GM10847 (cell line): Measurements from ENCODE around the gene HSPA12A.

ENCODE experiments used
- POLR2A ChIP-seq: IDR thresholded peaks from 2 replicates; pipeline ENCODE4 v1.6.1; 2011; ENCODE audit not compliant: insufficient read length; ENCODE audit errors: extremely low read depth

The HSPA12A gene

DNA sequence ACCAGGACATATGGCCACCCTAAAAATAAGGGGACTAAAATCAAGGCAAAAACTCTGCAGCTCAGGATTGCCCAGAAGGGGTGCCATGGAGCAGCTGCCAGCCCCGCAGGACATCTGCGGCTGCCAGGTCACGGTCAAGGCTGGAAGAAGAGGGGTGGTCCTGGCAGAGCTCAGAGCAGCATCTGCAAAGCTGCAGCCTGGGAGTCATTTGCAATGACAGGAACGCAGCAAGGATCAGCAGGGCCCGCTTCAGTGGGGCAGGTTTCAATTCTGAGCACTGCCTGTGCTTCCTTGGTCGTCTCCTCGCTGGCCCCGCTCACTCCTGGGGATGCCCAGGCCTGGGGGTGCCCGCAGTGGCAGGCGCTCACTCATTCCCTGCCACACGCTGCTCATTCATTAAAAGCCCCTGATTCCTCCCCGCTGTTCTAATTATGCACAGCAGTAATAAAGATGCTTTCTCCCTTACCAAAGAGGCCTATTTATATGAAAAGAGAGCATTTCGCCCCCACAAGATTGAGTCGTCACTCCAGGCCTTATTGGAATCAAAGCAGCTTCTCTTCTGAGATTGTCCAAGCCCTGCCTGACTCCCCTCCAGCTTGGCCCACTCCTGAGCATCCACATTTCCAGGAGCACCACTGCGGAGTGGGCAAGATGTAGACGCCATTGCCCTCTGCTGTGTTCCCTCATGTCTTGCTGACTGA lies 4.6 kb downstream of the HSPA12A start:
- TF ChIP-seq POLR2A = no peak

DNA sequence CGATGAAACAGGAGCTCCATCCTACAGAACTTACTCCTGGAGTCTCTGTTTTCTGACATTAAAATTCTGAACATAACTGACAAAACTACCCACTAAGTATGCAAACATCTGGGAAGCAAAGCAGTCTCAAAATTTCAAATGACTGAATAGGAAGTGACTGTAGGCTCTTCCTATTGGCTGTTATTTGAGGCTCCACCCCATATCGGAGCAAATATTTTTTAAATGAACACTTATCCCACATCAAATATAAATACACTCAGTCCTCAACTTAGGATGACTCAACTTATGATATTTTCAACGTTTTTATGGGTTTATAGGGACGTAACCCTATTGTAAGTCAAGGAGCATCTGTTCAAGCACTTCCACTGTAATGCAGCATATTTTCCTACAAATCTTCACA lies 8.8 kb downstream of the HSPA12A start:
- TF ChIP-seq POLR2A = no peak

- no peak for TF ChIP-seq POLR2A
Observed at GRCh38 chr10:116732573-116732972, 9.8 kb downstream of the HSPA12A start.

DNA sequence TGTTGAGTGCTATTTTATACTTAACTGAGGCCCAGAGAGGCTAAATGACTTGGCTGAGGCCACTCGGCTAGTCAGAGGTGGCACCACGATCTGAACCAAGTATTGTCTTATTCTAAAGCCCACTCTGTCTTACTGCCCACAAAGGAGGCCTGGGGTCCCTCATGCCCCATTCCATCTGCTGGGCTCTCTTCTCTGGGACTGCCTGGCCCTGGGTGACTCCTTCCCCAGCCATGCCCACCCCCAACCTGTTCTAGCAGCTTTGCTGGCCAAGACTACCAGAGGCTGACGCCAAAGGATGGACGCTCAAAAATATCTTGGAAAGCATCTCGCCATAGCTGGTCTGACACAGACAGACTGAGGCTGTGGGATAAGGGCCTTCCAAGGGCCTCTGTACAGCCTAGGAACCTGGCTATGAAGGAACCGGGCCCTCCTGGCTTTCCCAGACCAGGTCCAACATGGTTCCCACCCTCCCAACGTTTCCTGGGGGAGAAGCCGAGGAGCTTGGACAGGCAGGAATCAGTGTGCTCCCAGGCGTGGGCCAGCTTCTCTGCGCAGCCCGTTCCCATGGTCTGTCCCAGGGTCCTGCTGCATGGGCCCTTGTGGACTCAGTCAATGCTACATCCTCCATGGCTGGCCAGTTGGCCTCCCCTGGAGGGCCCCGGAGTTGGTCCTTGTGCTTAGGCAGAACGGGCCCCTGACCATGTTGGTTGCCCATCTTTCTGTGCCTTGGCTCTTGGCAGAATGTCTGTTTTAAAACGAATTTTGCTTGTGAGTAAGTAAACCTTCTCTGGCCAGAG lies 11.7 kb downstream of the HSPA12A start:
- no peak for TF ChIP-seq POLR2A

DNA sequence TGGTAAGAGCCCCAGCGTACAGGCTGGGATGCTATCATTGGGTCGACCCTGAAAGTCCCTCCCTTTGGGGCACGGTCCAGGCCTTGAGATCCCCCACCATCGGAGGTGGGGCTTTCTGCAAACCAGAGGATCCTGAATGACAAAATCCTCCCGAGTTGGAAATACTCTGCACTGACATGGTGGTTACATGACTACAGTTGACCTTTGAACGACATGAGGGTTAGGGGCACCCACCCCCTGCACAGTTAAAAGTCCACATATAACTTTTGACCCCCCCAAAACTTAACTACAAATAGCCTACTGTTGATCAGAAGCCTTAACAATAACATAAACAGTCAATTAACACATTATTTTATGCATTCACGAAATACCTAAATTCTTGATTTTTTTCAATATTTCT lies 13.1 kb downstream of the HSPA12A start:
- no peak for TF ChIP-seq POLR2A

DNA sequence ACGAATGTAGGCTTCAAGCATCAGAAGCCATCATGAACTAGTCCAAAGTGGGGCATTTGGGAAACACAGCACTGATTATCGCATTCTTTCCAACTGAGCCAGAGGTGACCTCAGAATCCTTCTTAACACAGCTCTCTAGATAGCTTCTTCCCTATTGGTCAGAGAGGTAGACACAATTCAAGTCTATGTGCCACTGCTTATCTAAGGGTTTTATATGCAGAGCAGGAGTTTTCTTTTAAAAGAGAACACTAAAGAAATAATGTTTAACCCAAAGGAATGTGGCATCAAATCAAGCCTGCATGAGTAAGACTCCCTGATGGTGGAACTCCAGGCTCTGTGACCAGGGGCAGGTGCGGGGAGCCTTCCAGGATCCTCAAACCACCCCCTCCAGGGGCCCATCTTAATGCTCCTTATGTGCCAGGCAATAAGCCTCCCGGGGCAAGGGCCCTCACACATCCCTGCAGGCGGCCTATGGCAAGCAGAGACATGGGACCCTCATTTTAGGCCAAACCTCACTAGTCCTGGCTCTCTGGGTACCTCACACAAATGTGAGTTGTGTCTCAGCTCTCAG lies 13.8 kb downstream of the HSPA12A start:
- TF ChIP-seq POLR2A = no peak

- TF ChIP-seq POLR2A = no peak
Observed at GRCh38 chr10:116723428-116724281, 18.7 kb downstream of the HSPA12A start.

DNA sequence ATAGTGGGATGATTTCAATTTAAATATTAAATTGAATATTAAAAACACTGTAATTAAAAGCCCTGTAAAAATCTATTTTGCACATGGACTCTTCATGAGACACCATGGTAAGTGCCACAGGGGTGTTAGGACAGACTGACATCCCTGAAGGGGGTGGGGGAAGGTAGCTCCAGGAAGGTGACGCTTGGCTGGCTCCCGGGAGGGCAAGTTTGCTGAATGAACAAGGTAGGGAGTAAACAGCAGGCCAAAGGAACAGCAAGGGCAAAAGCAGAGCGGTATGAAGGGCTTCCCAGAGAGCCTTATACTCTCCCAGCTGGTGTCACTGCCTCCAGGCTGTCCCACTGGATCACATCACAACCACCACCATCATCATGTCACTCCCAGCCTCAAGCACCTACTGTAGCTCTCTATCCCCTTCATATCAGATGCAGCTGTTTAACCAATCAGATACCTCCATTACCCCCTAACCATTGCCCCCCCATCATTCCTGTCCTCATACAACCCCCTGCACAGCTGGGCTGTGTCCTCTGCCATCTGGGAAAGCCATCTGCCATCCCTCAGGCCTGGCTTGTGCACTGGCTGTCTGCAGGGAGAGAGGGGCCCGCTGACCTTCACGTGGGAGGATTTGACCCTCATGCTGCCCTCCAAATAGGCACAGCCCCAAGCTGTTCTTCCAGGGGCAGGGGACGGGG lies 19.5 kb downstream of the HSPA12A start:
- no peak for TF ChIP-seq POLR2A

- no peak for TF ChIP-seq POLR2A
Observed at GRCh38 chr10:116721547-116722392, 20.6 kb downstream of the HSPA12A start.

GRCh38 chr10:116720668-116721546 lies 21.5 kb downstream of the HSPA12A start:
- no peak for TF ChIP-seq POLR2A

GRCh38 chr10:116720241-116720643 lies 22.1 kb downstream of the HSPA12A start:
- no peak for TF ChIP-seq POLR2A

- TF ChIP-seq POLR2A = no peak
Observed at GRCh38 chr10:116719804-116720203, 22.6 kb downstream of the HSPA12A start.

DNA sequence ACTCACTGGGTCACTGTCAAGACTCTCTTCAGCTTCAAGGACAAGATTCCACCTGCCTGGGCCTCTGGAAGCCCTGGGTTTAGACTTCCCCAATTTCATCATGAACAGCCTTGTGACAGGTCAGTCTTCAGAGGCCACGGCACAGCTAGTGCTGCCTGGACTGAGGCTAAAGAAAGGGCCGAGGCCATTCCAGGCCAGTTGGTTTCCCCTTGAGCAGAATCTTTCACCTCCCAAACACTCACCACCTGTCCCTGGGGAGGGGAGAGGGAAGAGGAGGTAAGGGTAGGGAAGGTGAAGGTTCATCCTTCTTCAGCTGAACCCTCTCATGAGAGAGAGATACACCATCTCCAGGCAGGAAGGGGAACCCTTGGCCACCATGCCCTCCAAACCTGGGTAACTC lies 24.3 kb downstream of the HSPA12A start:
- no peak for TF ChIP-seq POLR2A

GRCh38 chr10:116716381-116716780 lies 26.0 kb downstream of the HSPA12A start:
- no peak for TF ChIP-seq POLR2A
